ENCODE data around the gene ABHD13.

ABHD13 gene

GRCh38 chr13:108218044-108218974, at the start of gene ABHD13:
Gene ABHD13 (plus strand): TSS chr13:108218392. CDS start chr13:108229219, 10,827 bp downstream.
- peak; percentile 96 for DNase-seq

- DNase-seq = no peak
Measured at GRCh38 chr13:108168929-108169328, 49.3 kb upstream of the ABHD13 start.

- DNase-seq = no peak
Measured at GRCh38 chr13:108176685-108177274, 41.4 kb upstream of the ABHD13 start.

- DNase-seq = no peak
Measured at GRCh38 chr13:108178078-108178477, 40.1 kb upstream of the ABHD13 start.

- no peak for DNase-seq
Measured at GRCh38 chr13:108182652-108183051, 35.5 kb upstream of the ABHD13 start.

- no peak for DNase-seq
Measured at GRCh38 chr13:108185223-108185622, 33.0 kb upstream of the ABHD13 start.

GRCh38 chr13:108188260-108188659, 29.9 kb upstream of the ABHD13 start:
- no peak for DNase-seq

GRCh38 chr13:108190897-108191296, 27.3 kb upstream of the ABHD13 start:
- DNase-seq = no peak

- no peak for DNase-seq
Measured at GRCh38 chr13:108193806-108194205, 24.4 kb upstream of the ABHD13 start.

GRCh38 chr13:108194435-108194936, 23.7 kb upstream of the ABHD13 start:
- no peak for DNase-seq

- DNase-seq = no peak
Measured at GRCh38 chr13:108195146-108195545, 23.0 kb upstream of the ABHD13 start.

- no peak for DNase-seq
Measured at GRCh38 chr13:108195861-108196260, 22.3 kb upstream of the ABHD13 start.

GRCh38 chr13:108200781-108201398, 17.3 kb upstream of the ABHD13 start:
- DNase-seq = no peak

- DNase-seq = no peak
Measured at GRCh38 chr13:108210551-108210950, 7.6 kb upstream of the ABHD13 start.

GRCh38 chr13:108212886-108213285, 5.3 kb upstream of the ABHD13 start:
- DNase-seq = no peak

- DNase-seq = no peak
Measured at GRCh38 chr13:108213946-108214345, 4.2 kb upstream of the ABHD13 start.

- peak; percentile 30 for DNase-seq
Measured at GRCh38 chr13:108214441-108215271, 3.5 kb upstream of the ABHD13 start.

GRCh38 chr13:108215436-108215835, 2.8 kb upstream of the ABHD13 start, which contains the start of gene LIG4:
Gene LIG4 (minus strand): TSS chr13:108215536. CDS start chr13:108211268, 4,268 bp downstream.
- DNase-seq = peak; percentile 97

- DNase-seq = peak; percentile 75
Measured at GRCh38 chr13:108217307-108218043, 717 bp upstream of the ABHD13 start.

GRCh38 chr13:108220041-108220440, 1.8 kb downstream of the ABHD13 start:
- DNase-seq = no peak

- no peak for DNase-seq
Measured at GRCh38 chr13:108223687-108224503, 5.7 kb downstream of the ABHD13 start.

Data from SHP77 treated with DMSO at 0.1 percent for 48 hours (cell line).